Endodermal cell (in vitro differentiated cells): ENCODE measurements around the gene EWSR1. TPM values are rescaled to one million over a fixed set of nuclear protein-coding genes. Genes with fewer than 3 reads are reported as not detected.

Experiments
- DNase-seq: peaks from one replicate; pipeline ENCODE4 v3.0.0-alpha.2; 2017
- H3K27ac ChIP-seq: 2 replicates; pipeline ENCODE4 v1.5.1; 2013; ENCODE audit warnings: mild to moderate bottlenecking, low read depth, low read length, moderate library complexity
- H3K27me3 ChIP-seq: 2 replicates; pipeline ENCODE4 v1.6.1; 2013; ENCODE audit warnings: mild to moderate bottlenecking, low read length, moderate library complexity; ENCODE audit not compliant: insufficient read depth, control insufficient read depth, poor library complexity, severe bottlenecking
- H3K36me3 ChIP-seq: 2 replicates; pipeline ENCODE4 v1.7.0; 2013; ENCODE audit warnings: mild to moderate bottlenecking, low read length, moderate library complexity; ENCODE audit not compliant: control insufficient read depth, insufficient read depth
- H3K4me1 ChIP-seq: one replicate; pipeline ENCODE4 v1.7.0; 2013; ENCODE audit warnings: low read length; ENCODE audit not compliant: control insufficient read depth, insufficient read depth
- H3K4me3 ChIP-seq: 2 replicates; pipeline ENCODE4 v1.5.1; 2013; ENCODE audit warnings: mild to moderate bottlenecking, low read length, moderate library complexity
- H3K9ac ChIP-seq: 2 replicates; pipeline ENCODE4 v1.6.1; 2013; ENCODE audit warnings: mild to moderate bottlenecking, low read length, moderate library complexity; ENCODE audit not compliant: poor library complexity, severe bottlenecking; ENCODE audit errors: extremely low read depth
- H3K9me3 ChIP-seq: 2 replicates; pipeline ENCODE4 v1.6.1; 2013; ENCODE audit warnings: mild to moderate bottlenecking, low read length, moderate library complexity; ENCODE audit not compliant: control insufficient read depth
- H3K27ac Mint-ChIP-seq: 2 replicates; pipeline ENCODE4 v1.8.0; 2020; ENCODE audit warnings: mixed read lengths
- H3K27me3 Mint-ChIP-seq: 2 replicates; pipeline ENCODE4 v1.8.0; 2021; ENCODE audit warnings: mild to moderate bottlenecking, mixed read lengths; ENCODE audit not compliant: insufficient read depth
- H3K36me3 Mint-ChIP-seq: 2 replicates; pipeline ENCODE4 v1.8.0; 2020; ENCODE audit warnings: low read depth, mixed read lengths
- H3K4me1 Mint-ChIP-seq: 2 replicates; pipeline ENCODE4 v1.8.0; 2020; ENCODE audit warnings: mixed read lengths
- H3K4me3 Mint-ChIP-seq: 2 replicates; pipeline ENCODE4 v1.8.0; 2020; ENCODE audit warnings: mild to moderate bottlenecking, moderate library complexity, mixed read lengths
- H3K9me3 Mint-ChIP-seq: 2 replicates; pipeline ENCODE4 v1.8.0; 2020; ENCODE audit warnings: mild to moderate bottlenecking, mixed read lengths
- CTCF ChIP-seq: fragments of 200-600 bp; sonication (generic); conservative IDR thresholded peaks from 2 replicates; pipeline ENCODE4 v1.5.0; 2021; ENCODE audit warnings: antibody characterized with exemption, mild to moderate bottlenecking
- WGBS, 2 experiments: methylation state at CpG; one replicate each; pipeline versions ENCODE4 v1.1.5 to v1.1.7; 2013; ENCODE audit warnings: missing lambda C conversion rate in 2 of 2, mixed read lengths in 1 of 2; ENCODE audit not compliant: insufficient coverage in 1 of 2, insufficient read length in 1 of 2; 5-methylcytosine and 5-hydroxymethylcytosine counted together
- total RNA-seq, 2 donors: library from RNA; stranded (reverse); fragmentation: NEBNext Ultra II Directional in 1 of 2; extraction: Animal tissue kit (Norgen Biotek cat#: 25700) in 1 of 2; gene quantifications; 2 replicates in 1 of 2; 3 replicates in 1 of 2; pipeline ENCODE4 v1.2.1, GENCODE V29; 2021

The EWSR1 gene
- total RNA-seq, 2 donors from 2014 or later = 295 to 352 TPM

- no peak for DNase-seq
- H3K36me3 Mint-ChIP-seq = peaks cover 29% of the 10 kb centered on the region
- 95 to 97% methylated on average over 17 to 19 of the region's 19 CpGs for WGBS, 2 experiments
- Histone ChIP-seq H3K4me3 (no peak overlapping the region), H3K36me3 (peaks cover 51% of the 10 kb centered on the region), H3K27me3 (no peaks in the 10 kb centered on the region), H3K27ac (no peak overlapping the region), H3K9ac (no peak overlapping the region), H3K4me1 (no peaks in the 10 kb centered on the region), H3K9me3 (no peaks in the 10 kb centered on the region)
- H3K27ac Mint-ChIP-seq = no peak overlapping the region
- no peaks in the 10 kb centered on the region for H3K27me3 Mint-ChIP-seq
- no peak for TF ChIP-seq CTCF
- H3K9me3 Mint-ChIP-seq = no peaks in the 10 kb centered on the region
- no peak overlapping the region for H3K4me3 Mint-ChIP-seq
- H3K4me1 Mint-ChIP-seq = peaks cover 5% of the 10 kb centered on the region
Measured at GRCh38 chr22:29330291-29330690, 62.2 kb downstream of the EWSR1 start.

- Histone ChIP-seq H3K27ac (no peak overlapping the region), H3K4me3 (no peak overlapping the region), H3K9me3 (no peaks in the 10 kb centered on the region), H3K36me3 (peaks cover 56% of the 10 kb centered on the region), H3K27me3 (no peaks in the 10 kb centered on the region), H3K9ac (no peak overlapping the region), H3K4me1 (no peaks in the 10 kb centered on the region)
- Mint-ChIP-seq H3K27me3 (no peaks in the 10 kb centered on the region), H3K9me3 (no peaks in the 10 kb centered on the region), H3K4me1 (peaks cover 9% of the 10 kb centered on the region), H3K36me3 (peaks cover 34% of the 10 kb centered on the region), H3K27ac (peak overlapping the region; percentile 44), H3K4me3 (no peak overlapping the region)
- no peak for TF ChIP-seq CTCF
- no peak for DNase-seq
- 86 to 87% methylated on average over 5 to 9 of the region's 9 CpGs for WGBS, 2 experiments
Measured at GRCh38 chr22:29330753-29331152, 62.7 kb downstream of the EWSR1 start.

GRCh38 chr22:29331213-29331612 lies 63.1 kb downstream of the EWSR1 start:
- Mint-ChIP-seq H3K4me1 (peaks cover 11% of the 10 kb centered on the region), H3K36me3 (peaks cover 39% of the 10 kb centered on the region), H3K27me3 (no peaks in the 10 kb centered on the region), H3K9me3 (no peaks in the 10 kb centered on the region), H3K27ac (no peak overlapping the region), H3K4me3 (no peak overlapping the region)
- WGBS, 2 experiments = 93 to 98% methylated on average over 5 to 8 of the region's 8 CpGs
- Histone ChIP-seq H3K4me1 (no peaks in the 10 kb centered on the region), H3K36me3 (peaks cover 59% of the 10 kb centered on the region), H3K27me3 (no peaks in the 10 kb centered on the region), H3K27ac (no peak overlapping the region), H3K4me3 (no peak overlapping the region), H3K9me3 (no peaks in the 10 kb centered on the region), H3K9ac (no peak overlapping the region)
- no peak for DNase-seq
- no peak for TF ChIP-seq CTCF
